Measurements from ENCODE around the gene MED12.

DNA sequence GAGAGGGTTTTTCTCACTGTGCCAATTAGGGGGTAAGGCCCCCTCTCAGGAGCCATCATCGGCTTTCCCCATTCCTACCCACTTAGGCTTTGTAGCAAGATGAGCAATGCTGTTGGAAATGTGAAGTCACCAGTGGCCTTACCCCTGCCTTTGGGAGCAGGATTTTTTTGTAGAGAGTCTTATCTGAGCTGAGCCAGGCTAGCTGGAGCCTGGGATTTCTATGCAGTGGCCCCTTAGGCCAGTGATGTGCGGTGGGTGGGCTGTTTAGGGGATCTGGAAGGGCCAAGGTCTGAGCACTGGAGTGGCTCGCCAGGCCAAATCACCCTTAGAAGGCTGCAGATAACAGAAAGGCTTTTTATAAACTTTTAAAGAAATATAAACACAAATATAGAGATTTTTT is 16.1 kb upstream of the MED12 start:
- TF ChIP-seq, protein P1, sequence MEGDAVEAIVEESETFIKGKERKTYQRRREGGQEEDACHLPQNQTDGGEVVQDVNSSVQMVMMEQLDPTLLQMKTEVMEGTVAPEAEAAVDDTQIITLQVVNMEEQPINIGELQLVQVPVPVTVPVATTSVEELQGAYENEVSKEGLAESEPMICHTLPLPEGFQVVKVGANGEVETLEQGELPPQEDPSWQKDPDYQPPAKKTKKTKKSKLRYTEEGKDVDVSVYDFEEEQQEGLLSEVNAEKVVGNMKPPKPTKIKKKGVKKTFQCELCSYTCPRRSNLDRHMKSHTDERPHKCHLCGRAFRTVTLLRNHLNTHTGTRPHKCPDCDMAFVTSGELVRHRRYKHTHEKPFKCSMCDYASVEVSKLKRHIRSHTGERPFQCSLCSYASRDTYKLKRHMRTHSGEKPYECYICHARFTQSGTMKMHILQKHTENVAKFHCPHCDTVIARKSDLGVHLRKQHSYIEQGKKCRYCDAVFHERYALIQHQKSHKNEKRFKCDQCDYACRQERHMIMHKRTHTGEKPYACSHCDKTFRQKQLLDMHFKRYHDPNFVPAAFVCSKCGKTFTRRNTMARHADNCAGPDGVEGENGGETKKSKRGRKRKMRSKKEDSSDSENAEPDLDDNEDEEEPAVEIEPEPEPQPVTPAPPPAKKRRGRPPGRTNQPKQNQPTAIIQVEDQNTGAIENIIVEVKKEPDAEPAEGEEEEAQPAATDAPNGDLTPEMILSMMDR (IDR thresholded peaks at IDR 0.05) = no peak
- TF ChIP-seq EZH2phosphoT487 (IDR thresholded peaks at IDR 0.05) = no peak
